ENCODE data around the gene DGKZ.

- TF ChIP-seq CTCF (IDR thresholded peaks at IDR 0.05; ENCODE audit: insufficient read depth, low read length) (no peak), GABPA (IDR thresholded peaks at IDR 0.05; ENCODE audit: low read depth) (no peak), POLR2AphosphoS5 (IDR thresholded peaks at IDR 0.05; ENCODE audit: low read depth) (no peak), REST (IDR thresholded peaks at IDR 0.05; ENCODE audit: insufficient replicate concordance, low read depth) (no peak)
Measured at GRCh38 chr11:46363455-46364005, 16.3 kb downstream of the DGKZ start.

Data from HL-60 (cell line).